ENCODE measurements around the gene HSPA6.
A peak's percentile ranks its signal among the peaks of the same experiment; 100 is the strongest.

The HSPA6 gene

GRCh38 chr1:161495490-161495889 lies 28.9 kb upstream of the HSPA6 start:
- Histone ChIP-seq H3K4ac (ENCODE audit: low read depth, low read length) (no peak overlapping the region), H3K18ac (ENCODE audit: low read length) (no peak overlapping the region), H2BK5ac (ENCODE audit: low read depth, low read length, poor library complexity) (no peak overlapping the region), H3K4me1 (ENCODE audit: control insufficient read depth in 1 of 2, insufficient read depth in 2 of 2, low read length in 2 of 2) (no peaks in the 10 kb centered on the region), H3K27ac (ENCODE audit: low read depth, low read length) (no peak overlapping the region), H4K91ac (ENCODE audit: low read depth, low read length) (no peak overlapping the region), H2AFZ (ENCODE audit: insufficient read depth, low read length, poor library complexity) (no peak overlapping the region), H2AK5ac (ENCODE audit: low read length) (no peak overlapping the region), H3K14ac (ENCODE audit: low read length) (no peak overlapping the region), H3K79me2 (ENCODE audit: control insufficient read depth, insufficient read depth, low read length, poor library complexity) (no peaks in the 10 kb centered on the region), H3K27me3 (ENCODE audit: insufficient read depth, low read length) (no peaks in the 10 kb centered on the region), H3K9ac (ENCODE audit: low read length) (no peak overlapping the region), H2BK12ac (ENCODE audit: low read length) (no peak overlapping the region), H4K12ac (ENCODE audit: low read depth, low read length) (no peak overlapping the region), H3K23ac (ENCODE audit: low read length) (no peak overlapping the region), H3K4me2 (ENCODE audit: low read length) (no peak overlapping the region), H4K8ac (ENCODE audit: low read depth, low read length) (no peak overlapping the region), H3K4me3 (ENCODE audit: low read depth, low read length) (no peak overlapping the region), H3K9me3 (ENCODE audit: insufficient read depth, low read depth, low read length) (no peaks in the 10 kb centered on the region), H2BK120ac (ENCODE audit: insufficient read depth, low read length, poor library complexity) (no peak overlapping the region), H3K36me3 (ENCODE audit: control insufficient read depth in 1 of 2, insufficient read depth in 2 of 2, low read length in 2 of 2) (no peaks in the 10 kb centered on the region), H3K79me1 (ENCODE audit: low read length) (no peaks in the 10 kb centered on the region)
- DNase-seq: no peak

- no peak overlapping the region for H4K8ac ChIP-seq (ENCODE audit: low read depth, low read length)
- no peaks in the 10 kb centered on the region for H3K27me3 ChIP-seq (ENCODE audit: insufficient read depth, low read length)
- H2BK120ac ChIP-seq (ENCODE audit: insufficient read depth, low read length, poor library complexity): no peak overlapping the region
- H3K79me2 ChIP-seq (ENCODE audit: control insufficient read depth, insufficient read depth, low read length, poor library complexity): no peaks in the 10 kb centered on the region
- no CpG with 5 or more reads among the region's 1 CpG for WGBS (ENCODE audit: extremely low coverage, insufficient coverage, insufficient read length)
- no peak overlapping the region for H3K23ac ChIP-seq (ENCODE audit: low read length)
- no peaks in the 10 kb centered on the region for H3K4me1 ChIP-seq (ENCODE audit: control insufficient read depth in 1 of 2, insufficient read depth in 2 of 2, low read length in 2 of 2)
- H3K36me3 ChIP-seq (ENCODE audit: control insufficient read depth in 1 of 2, insufficient read depth in 2 of 2, low read length in 2 of 2): no peaks in the 10 kb centered on the region
- H3K27ac ChIP-seq (ENCODE audit: low read depth, low read length): no peak overlapping the region
- H3K79me1 ChIP-seq (ENCODE audit: low read length): no peaks in the 10 kb centered on the region
- no peak overlapping the region for H2AFZ ChIP-seq (ENCODE audit: insufficient read depth, low read length, poor library complexity)
- no peak overlapping the region for H3K9ac ChIP-seq (ENCODE audit: low read length)
- H3K18ac ChIP-seq (ENCODE audit: low read length): no peak overlapping the region
- H3K4ac ChIP-seq (ENCODE audit: low read depth, low read length): no peak overlapping the region
- no peak overlapping the region for H2BK5ac ChIP-seq (ENCODE audit: low read depth, low read length, poor library complexity)
- no peak overlapping the region for H3K4me2 ChIP-seq (ENCODE audit: low read length)
- no peak overlapping the region for H3K14ac ChIP-seq (ENCODE audit: low read length)
- H3K9me3 ChIP-seq (ENCODE audit: insufficient read depth, low read depth, low read length): no peaks in the 10 kb centered on the region
- no peak for DNase-seq
- no peak overlapping the region for H4K12ac ChIP-seq (ENCODE audit: low read depth, low read length)
- H2AK5ac ChIP-seq (ENCODE audit: low read length): no peak overlapping the region
- no peak overlapping the region for H4K91ac ChIP-seq (ENCODE audit: low read depth, low read length)
- H3K4me3 ChIP-seq (ENCODE audit: low read depth, low read length): no peak overlapping the region
- H2BK12ac ChIP-seq (ENCODE audit: low read length): no peak overlapping the region
Measured at GRCh38 chr1:161497961-161498360, 26.4 kb upstream of the HSPA6 start.

GRCh38 chr1:161498646-161499045 lies 25.7 kb upstream of the HSPA6 start:
- Histone ChIP-seq H4K8ac (ENCODE audit: low read depth, low read length) (no peak overlapping the region), H3K9ac (ENCODE audit: low read length) (no peak overlapping the region), H3K27ac (ENCODE audit: low read depth, low read length) (no peak overlapping the region), H3K79me2 (ENCODE audit: control insufficient read depth, insufficient read depth, low read length, poor library complexity) (no peaks in the 10 kb centered on the region), H3K18ac (ENCODE audit: low read length) (no peak overlapping the region), H4K91ac (ENCODE audit: low read depth, low read length) (no peak overlapping the region), H2AFZ (ENCODE audit: insufficient read depth, low read length, poor library complexity) (no peak overlapping the region), H3K4me1 (ENCODE audit: control insufficient read depth in 1 of 2, insufficient read depth in 2 of 2, low read length in 2 of 2) (no peaks in the 10 kb centered on the region), H2BK12ac (ENCODE audit: low read length) (no peak overlapping the region), H3K36me3 (ENCODE audit: control insufficient read depth in 1 of 2, insufficient read depth in 2 of 2, low read length in 2 of 2) (no peaks in the 10 kb centered on the region), H3K9me3 (ENCODE audit: insufficient read depth, low read depth, low read length) (no peaks in the 10 kb centered on the region), H3K14ac (ENCODE audit: low read length) (no peak overlapping the region), H3K23ac (ENCODE audit: low read length) (no peak overlapping the region), H3K79me1 (ENCODE audit: low read length) (no peaks in the 10 kb centered on the region), H4K12ac (ENCODE audit: low read depth, low read length) (no peak overlapping the region), H3K4ac (ENCODE audit: low read depth, low read length) (no peak overlapping the region), H3K27me3 (ENCODE audit: insufficient read depth, low read length) (no peaks in the 10 kb centered on the region), H2BK5ac (ENCODE audit: low read depth, low read length, poor library complexity) (no peak overlapping the region), H2AK5ac (ENCODE audit: low read length) (no peak overlapping the region), H3K4me3 (ENCODE audit: low read depth, low read length) (no peak overlapping the region), H2BK120ac (ENCODE audit: insufficient read depth, low read length, poor library complexity) (no peak overlapping the region), H3K4me2 (ENCODE audit: low read length) (no peak overlapping the region)
- WGBS (ENCODE audit: extremely low coverage, insufficient coverage, insufficient read length): no CpG with 5 or more reads among the region's 2 CpGs
- DNase-seq: no peak

GRCh38 chr1:161499099-161500039 lies 25.0 kb upstream of the HSPA6 start:
- no peak overlapping the region for H3K27ac ChIP-seq (ENCODE audit: low read depth, low read length)

More at GRCh38 chr1:161499099-161500039, 25.0 kb upstream of the HSPA6 start:
- H3K9me3 ChIP-seq (ENCODE audit: insufficient read depth, low read depth, low read length): no peaks in the 10 kb centered on the region
- no peak overlapping the region for H2AK5ac ChIP-seq (ENCODE audit: low read length)
- no peaks in the 10 kb centered on the region for H3K79me2 ChIP-seq (ENCODE audit: control insufficient read depth, insufficient read depth, low read length, poor library complexity)
- H3K4me1 ChIP-seq (ENCODE audit: control insufficient read depth in 1 of 2, insufficient read depth in 2 of 2, low read length in 2 of 2): no peaks in the 10 kb centered on the region
- no peaks in the 10 kb centered on the region for H3K36me3 ChIP-seq (ENCODE audit: control insufficient read depth in 1 of 2, insufficient read depth in 2 of 2, low read length in 2 of 2)
- no peaks in the 10 kb centered on the region for H3K27me3 ChIP-seq (ENCODE audit: insufficient read depth, low read length)
- H2BK5ac ChIP-seq (ENCODE audit: low read depth, low read length, poor library complexity): no peak overlapping the region
- no peak overlapping the region for H3K4me2 ChIP-seq (ENCODE audit: low read length)
- H4K91ac ChIP-seq (ENCODE audit: low read depth, low read length): no peak overlapping the region
- no peak overlapping the region for H3K18ac ChIP-seq (ENCODE audit: low read length)
- no CpG with 5 or more reads among the region's 8 CpGs for WGBS (ENCODE audit: extremely low coverage, insufficient coverage, insufficient read length)
- no peak overlapping the region for H3K14ac ChIP-seq (ENCODE audit: low read length)
- H2BK120ac ChIP-seq (ENCODE audit: insufficient read depth, low read length, poor library complexity): no peak overlapping the region
- H3K9ac ChIP-seq (ENCODE audit: low read length): no peak overlapping the region
- H3K23ac ChIP-seq (ENCODE audit: low read length): no peak overlapping the region
- no peak overlapping the region for H3K4me3 ChIP-seq (ENCODE audit: low read depth, low read length)
- H4K8ac ChIP-seq (ENCODE audit: low read depth, low read length): no peak overlapping the region
- peak in 1 of 2 donors; percentile 68 for DNase-seq
- H2AFZ ChIP-seq (ENCODE audit: insufficient read depth, low read length, poor library complexity): no peak overlapping the region
- no peak overlapping the region for H4K12ac ChIP-seq (ENCODE audit: low read depth, low read length)
- no peak overlapping the region for H2BK12ac ChIP-seq (ENCODE audit: low read length)
- no peaks in the 10 kb centered on the region for H3K79me1 ChIP-seq (ENCODE audit: low read length)
- no peak overlapping the region for H3K4ac ChIP-seq (ENCODE audit: low read depth, low read length)

All from trophoblast cell (in vitro differentiated cells and primary cell).